Kidney epithelial cell (primary cell): ENCODE results near the gene SLC27A4. TPM values are rescaled to one million over a fixed set of nuclear protein-coding genes. Genes with fewer than 3 reads are reported as not detected.

ENCODE experiments used
- DNase-seq: peaks from one replicate; pipeline ENCODE4 v3.0.0-alpha.2; 2010; ENCODE audit warnings: low read depth
- H3K27me3 ChIP-seq: 2 replicates; pipeline ENCODE4 v1.6.0; 2011; ENCODE audit warnings: low read length; ENCODE audit not compliant: control insufficient read depth, insufficient read depth
- H3K36me3 ChIP-seq: 2 replicates; pipeline ENCODE4 v1.5.1; 2011; ENCODE audit warnings: low read length; ENCODE audit not compliant: control insufficient read depth, insufficient read depth
- H3K4me3 ChIP-seq: 2 replicates; pipeline ENCODE4 v1.5.1; 2011; ENCODE audit warnings: low read depth, mild to moderate bottlenecking, control low read depth, low read length
- total RNA-seq: library from RNA; depleted of rRNA; stranded (reverse); fragments of >200 nt; gene quantifications from 2 replicates; pipeline ENCODE4 v1.2.3, GENCODE V29; 2015
- TF ChIP-seq, protein P1 (sequence below): IDR thresholded peaks from 2 replicates; pipeline ENCODE4 v1.5.1; 2011; ENCODE audit warnings: mild to moderate bottlenecking, moderate library complexity, low read length, control low read depth, inconsistent platforms; ENCODE audit not compliant: insufficient read depth, poor library complexity, severe bottlenecking

Gene SLC27A4
- total RNA-seq, 1 donor from 2014 or later: 39.4 TPM

GRCh38 chr9:128310461-128310860, 29.9 kb upstream of the SLC27A4 start:
- Histone ChIP-seq H3K4me3 (no peak overlapping the region), H3K27me3 (no peaks in the 10 kb centered on the region), H3K36me3 (peaks cover 4% of the 10 kb centered on the region)
- TF ChIP-seq, protein P1, sequence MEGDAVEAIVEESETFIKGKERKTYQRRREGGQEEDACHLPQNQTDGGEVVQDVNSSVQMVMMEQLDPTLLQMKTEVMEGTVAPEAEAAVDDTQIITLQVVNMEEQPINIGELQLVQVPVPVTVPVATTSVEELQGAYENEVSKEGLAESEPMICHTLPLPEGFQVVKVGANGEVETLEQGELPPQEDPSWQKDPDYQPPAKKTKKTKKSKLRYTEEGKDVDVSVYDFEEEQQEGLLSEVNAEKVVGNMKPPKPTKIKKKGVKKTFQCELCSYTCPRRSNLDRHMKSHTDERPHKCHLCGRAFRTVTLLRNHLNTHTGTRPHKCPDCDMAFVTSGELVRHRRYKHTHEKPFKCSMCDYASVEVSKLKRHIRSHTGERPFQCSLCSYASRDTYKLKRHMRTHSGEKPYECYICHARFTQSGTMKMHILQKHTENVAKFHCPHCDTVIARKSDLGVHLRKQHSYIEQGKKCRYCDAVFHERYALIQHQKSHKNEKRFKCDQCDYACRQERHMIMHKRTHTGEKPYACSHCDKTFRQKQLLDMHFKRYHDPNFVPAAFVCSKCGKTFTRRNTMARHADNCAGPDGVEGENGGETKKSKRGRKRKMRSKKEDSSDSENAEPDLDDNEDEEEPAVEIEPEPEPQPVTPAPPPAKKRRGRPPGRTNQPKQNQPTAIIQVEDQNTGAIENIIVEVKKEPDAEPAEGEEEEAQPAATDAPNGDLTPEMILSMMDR: no peak
- no peak for DNase-seq

GRCh38 chr9:128314697-128315096, 25.6 kb upstream of the SLC27A4 start:
- TF ChIP-seq, protein P1: no peak
- peaks cover 3% of the 10 kb centered on the region for H3K36me3 ChIP-seq
- DNase-seq: no peak
- no peaks in the 10 kb centered on the region for H3K27me3 ChIP-seq
- H3K4me3 ChIP-seq: no peak overlapping the region

- no peak for DNase-seq
- no peak overlapping the region for H3K4me3 ChIP-seq
- H3K27me3 ChIP-seq: no peaks in the 10 kb centered on the region
- no peaks in the 10 kb centered on the region for H3K36me3 ChIP-seq
- TF ChIP-seq, protein P1: no peak
Measured at GRCh38 chr9:128316421-128316820, 23.9 kb upstream of the SLC27A4 start.

DNA sequence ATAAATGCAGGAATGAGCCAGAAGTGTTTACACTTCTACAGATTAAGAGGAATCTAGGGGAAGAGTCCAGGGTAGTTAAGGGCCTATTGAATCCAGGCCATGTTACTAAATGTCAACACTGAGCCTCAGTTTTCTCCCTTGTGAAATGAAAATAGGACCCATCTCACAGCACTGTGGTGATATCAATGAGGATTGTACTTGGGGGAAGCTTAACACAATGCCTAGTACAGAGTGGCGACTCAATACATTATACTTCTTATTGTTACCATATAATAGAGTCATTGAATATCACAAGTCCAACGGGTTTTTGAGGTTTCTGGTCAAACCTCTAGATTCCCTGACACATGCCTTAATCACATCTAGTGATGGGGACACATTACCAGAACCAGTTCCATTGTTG, 22.7 kb upstream of the SLC27A4 start:
- DNase-seq: no peak
- Histone ChIP-seq H3K36me3 (no peaks in the 10 kb centered on the region), H3K27me3 (no peaks in the 10 kb centered on the region), H3K4me3 (no peak overlapping the region)
- TF ChIP-seq, protein P1: no peak

- Histone ChIP-seq H3K27me3 (no peaks in the 10 kb centered on the region), H3K4me3 (peak overlapping the region; percentile 85), H3K36me3 (no peaks in the 10 kb centered on the region)
- DNase-seq: no peak
- TF ChIP-seq, protein P1: no peak
Measured at GRCh38 chr9:128321343-128321742, 19.0 kb upstream of the SLC27A4 start.

DNA sequence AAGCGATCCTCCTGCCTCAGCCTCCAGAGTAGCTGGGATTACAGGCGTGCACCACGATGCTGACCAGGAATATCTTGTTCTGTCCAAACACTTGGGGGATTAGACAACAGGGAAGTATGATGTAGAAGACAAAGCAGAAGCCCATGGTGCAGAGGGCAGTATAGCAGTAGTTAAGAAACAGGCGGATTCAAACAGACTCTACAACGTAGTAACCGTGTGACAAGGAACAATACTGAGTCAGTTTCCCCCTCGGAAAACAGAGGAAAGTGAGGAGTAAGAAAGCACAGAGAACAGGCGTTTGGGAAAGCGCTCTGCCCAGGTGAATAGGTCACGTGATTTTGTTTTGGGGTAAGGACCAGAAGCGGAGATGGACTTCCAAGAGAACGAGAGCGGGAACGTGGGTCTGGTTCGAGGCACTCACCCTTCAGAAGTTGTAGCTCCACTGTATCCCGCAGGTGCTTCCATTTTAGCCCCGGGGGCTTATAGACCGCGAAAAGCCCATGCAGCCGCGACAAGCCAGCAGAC, 18.4 kb upstream of the SLC27A4 start:
- TF ChIP-seq, protein P1: no peak
- Histone ChIP-seq H3K4me3 (peak overlapping the region; percentile 85), H3K36me3 (no peaks in the 10 kb centered on the region), H3K27me3 (no peaks in the 10 kb centered on the region)
- DNase-seq: no peak
